T-cell (primary cell): ENCODE data around the gene ROCK2. TPM values are rescaled to one million over a fixed set of nuclear protein-coding genes. Genes with fewer than 3 reads are reported as not detected.
"Not testable (repeated sequence)": the region's sequence is repeated elsewhere in the genome, so short reads cannot be mapped to it uniquely, and the experiment has no call there.

Experiments used
- ATAC-seq, 4 experiments: fragments of 200-7000 bp in 3 of 4; fragments of 150-1000 bp in 1 of 4; cut with Tn5 transposase; replicated peaks in 1 of 4; 1 replicate in 3 of 4; 2 replicates in 1 of 4; pipeline ENCODE4 v1.10.0; 2021; ENCODE audit warnings: moderate library complexity in 3 of 4, mild to moderate bottlenecking in 2 of 4, moderate number of reproducible peaks in 1 of 4
- CTCF ChIA-PET, 2 donors: fragments of 300-600 bp; sonication (Branson Sonifier 250); formaldehyde crosslinking; loops; one replicate each; lab custom pipeline; 2022; ENCODE audit warnings: antibody characterized with exemption in 2 of 2; lab: Charles Lee
- POLR2A ChIA-PET, 2 donors: fragments of 300-600 bp; sonication (Branson Sonifier 250); formaldehyde crosslinking; loops; one replicate each; lab custom pipeline; 2022; ENCODE audit warnings: antibody characterized with exemption in 2 of 2; lab: Charles Lee
- DNase-seq, 35 experiments: peaks; one replicate each; pipeline versions ENCODE4 v3.0.0 to v3.0.0-alpha.2; 2013 to 2023
- H3K27ac ChIP-seq: one replicate; pipeline ENCODE4 v1.5.1; 2013; ENCODE audit warnings: low read length
- H3K27me3 ChIP-seq, 2 experiments: replicated peaks in 1 of 2; 1 replicate in 1 of 2; 2 replicates in 1 of 2; pipeline versions ENCODE4 v1.6.1 to v1.7.0; 2013; ENCODE audit warnings: low read length in 1 of 2, mixed read lengths in 1 of 2; ENCODE audit not compliant: control insufficient read depth in 2 of 2, insufficient read depth in 2 of 2; ENCODE audit errors: extremely low read depth in 1 of 2
- H3K36me3 ChIP-seq, 2 donors: 1 replicate in 1 of 2; 2 replicates in 1 of 2; pipeline versions ENCODE4 v1.6.1 to v1.7.0; 2013; ENCODE audit warnings: low read length in 1 of 2; ENCODE audit not compliant: control insufficient read depth in 2 of 2, insufficient read depth in 1 of 2; ENCODE audit errors: extremely low read depth in 1 of 2
- H3K4me1 ChIP-seq, 2 experiments: 1 replicate in 1 of 2; 2 replicates in 1 of 2; pipeline versions ENCODE4 v1.6.1 to v1.7.0; 2013; ENCODE audit warnings: low read length in 2 of 2, mixed read lengths in 1 of 2; ENCODE audit not compliant: insufficient read depth in 2 of 2, control insufficient read depth in 1 of 2; ENCODE audit errors: extremely low read depth in 1 of 2
- H3K4me3 ChIP-seq, 2 donors: 1 replicate in 1 of 2; 2 replicates in 1 of 2; pipeline versions ENCODE4 v1.5.1 to v1.7.0; 2013; ENCODE audit warnings: mild to moderate bottlenecking in 2 of 2, low read length in 1 of 2, moderate library complexity in 1 of 2; ENCODE audit not compliant: control insufficient read depth in 1 of 2; ENCODE audit errors: extremely low read depth in 1 of 2
- H3K9me3 ChIP-seq: 2 replicates; pipeline ENCODE4 v1.7.0; 2013
- H3K27ac Mint-ChIP-seq, 2 donors: one replicate each; pipeline ENCODE4 v1.8.0; 2020 to 2021; ENCODE audit warnings: mild to moderate bottlenecking in 2 of 2, mixed read lengths in 2 of 2
- H3K27me3 Mint-ChIP-seq, 2 donors: one replicate each; pipeline ENCODE4 v1.8.0; 2021 to 2022; ENCODE audit warnings: mixed read lengths in 2 of 2
- H3K36me3 Mint-ChIP-seq: one replicate; pipeline ENCODE4 v1.8.0; 2021; ENCODE audit warnings: mixed read lengths
- H3K4me1 Mint-ChIP-seq, 3 donors: one replicate each; pipeline ENCODE4 v1.8.0; 2020 to 2022; ENCODE audit warnings: mixed read lengths in 3 of 3, mild to moderate bottlenecking in 1 of 3
- H3K4me3 Mint-ChIP-seq, 3 donors: one replicate each; pipeline ENCODE4 v1.8.0; 2020 to 2022; ENCODE audit warnings: mild to moderate bottlenecking in 3 of 3, mixed read lengths in 3 of 3, moderate library complexity in 3 of 3
- H3K9me3 Mint-ChIP-seq, 3 donors: one replicate each; pipeline ENCODE4 v1.8.0; 2020 to 2022; ENCODE audit warnings: mixed read lengths in 3 of 3
- WGBS: methylation state at CpG from one replicate; pipeline ENCODE4 v1.1.5; 2013; ENCODE audit warnings: missing lambda C conversion rate; ENCODE audit not compliant: insufficient coverage; 5-methylcytosine and 5-hydroxymethylcytosine counted together
- total RNA-seq, 35 experiments: library from RNA in 6 of 35; stranded (reverse) in 6 of 35; fragments of 120-200 nt in 1 of 35; gene quantifications; one replicate each; pipeline versions ENCODE4 v1.2.1 to v1.2.4 and lab custom pipeline; 2013 to 2026

The ROCK2 gene
- total RNA-seq, 5 donors from 2014 or later (not counting 1 experiment from before 2014, with no cell fraction given), result 15.5 to 22.3 (median 18.6) TPM

GRCh38 chr2:11236335-11236734 is 108.1 kb downstream of the ROCK2 start:
- H3K9me3 ChIP-seq, result no peaks in the 10 kb centered on the region
- Mint-ChIP-seq H3K4me3 (no peak overlapping the region), H3K27me3 (no peaks in the 10 kb centered on the region), H3K36me3 (peaks cover 12% of the 10 kb centered on the region), H3K4me1 (peaks cover 7 to 9% (median 9%) of the 10 kb centered on the region in 3 donors), H3K9me3 (no peaks in the 10 kb centered on the region), H3K27ac (no peak overlapping the region)
- H3K27ac ChIP-seq, result no peak overlapping the region
- POLR2A ChIA-PET, result no interaction called here
- peaks cover 0 to 2% of the 10 kb centered on the region in 2 donors for H3K36me3 ChIP-seq
- no peaks in the 10 kb centered on the region for H3K4me1 ChIP-seq
- no peak overlapping the region for H3K4me3 ChIP-seq
- ATAC-seq (no peak), DNase-seq (no peak)
- CTCF ChIA-PET, result no interaction called here
- H3K27me3 ChIP-seq, result no peaks in the 10 kb centered on the region
- no CpG with 5 or more reads among the region's 3 CpGs for WGBS

GRCh38 chr2:11235583-11235982 is 108.9 kb downstream of the ROCK2 start:
- peaks cover 12% of the 10 kb centered on the region for H3K36me3 Mint-ChIP-seq
- Histone ChIP-seq H3K9me3 (no peaks in the 10 kb centered on the region), H3K27me3 (no peaks in the 10 kb centered on the region), H3K4me1 (no peaks in the 10 kb centered on the region), H3K27ac (no peak overlapping the region), H3K4me3 (no peak overlapping the region), H3K36me3 (peaks cover 0 to 2% of the 10 kb centered on the region in 2 donors)
- ATAC-seq (no peak), DNase-seq (no peak)
- H3K4me3 Mint-ChIP-seq, result no peak overlapping the region
- 94% methylated on average over 2 of the region's 2 CpGs for WGBS
- H3K4me1 Mint-ChIP-seq, result peaks cover 7 to 9% (median 9%) of the 10 kb centered on the region in 3 donors
- CTCF ChIA-PET, result interaction anchor here in 1 of 2 donors (1.5 kb wide), 1 partner anchor 211 kb away, joined by 4 read pairs; no protein-coding TSS in a partner anchor
- H3K9me3 Mint-ChIP-seq, result no peaks in the 10 kb centered on the region
- no peaks in the 10 kb centered on the region for H3K27me3 Mint-ChIP-seq
- POLR2A ChIA-PET, result no interaction called here
- no peak overlapping the region for H3K27ac Mint-ChIP-seq

- POLR2A ChIA-PET, result interaction anchor here in 1 of 2 donors (0.6 kb wide), 1 partner anchor 101 kb away, joined by 4 read pairs; a partner anchor contains a TSS
- H3K27me3 Mint-ChIP-seq, result no peaks in the 10 kb centered on the region
- no peaks in the 10 kb centered on the region for H3K9me3 Mint-ChIP-seq
Observed at GRCh38 chr2:11234309-11234708, 110.1 kb downstream of the ROCK2 start.

GRCh38 chr2:11231193-11231592 is 113.2 kb downstream of the ROCK2 start:
- not testable (repeated sequence) for DNase-seq, H3K27ac ChIP-seq, H3K4me1 Mint-ChIP-seq, H3K27ac Mint-ChIP-seq, H3K9me3 Mint-ChIP-seq, H3K9me3 ChIP-seq, H3K4me1 ChIP-seq, H3K27me3 ChIP-seq, ATAC-seq, H3K27me3 Mint-ChIP-seq, H3K4me3 ChIP-seq, H3K4me3 Mint-ChIP-seq, H3K36me3 ChIP-seq
- WGBS, result 90% methylated on average over 2 of the region's 11 CpGs
- POLR2A ChIA-PET, result interaction anchor here in 1 of 2 donors (0.7 kb wide), 2 partner anchors 24 to 173 kb away, joined by 3 to 5 read pairs; no protein-coding TSS in a partner anchor
- peaks cover 15% of the 10 kb centered on the region for H3K36me3 Mint-ChIP-seq
- CTCF ChIA-PET, result interaction anchor here in 1 of 2 donors (0.7 kb wide), 1 partner anchor 16 kb away, joined by 3 read pairs; no protein-coding TSS in a partner anchor

More at GRCh38 chr2:11234309-11234708, 110.1 kb downstream of the ROCK2 start:
- Histone ChIP-seq H3K4me3 (no peak overlapping the region), H3K36me3 (peaks cover 0 to 2% of the 10 kb centered on the region in 2 donors), H3K27ac (no peak overlapping the region), H3K27me3 (no peaks in the 10 kb centered on the region), H3K9me3 (no peaks in the 10 kb centered on the region), H3K4me1 (no peaks in the 10 kb centered on the region)
- Mint-ChIP-seq H3K27ac (no peak overlapping the region), H3K4me3 (no peak overlapping the region), H3K4me1 (peaks cover 6 to 7% (median 7%) of the 10 kb centered on the region in 3 donors), H3K36me3 (peaks cover 16% of the 10 kb centered on the region)
- DNase-seq, result peak in 1 of 35 experiments; percentile 5
- no peak for ATAC-seq
- CTCF ChIA-PET, result interaction anchor here in 1 of 2 donors (0.7 to 1.5 kb wide), 3 partner anchors 39 to 348 kb away, joined by 3 to 4 read pairs (median 3); no protein-coding TSS in a partner anchor
- no CpG with 5 or more reads among the region's 1 CpG for WGBS

GRCh38 chr2:11228692-11229091 is 115.7 kb downstream of the ROCK2 start:
- ATAC-seq (no peak), DNase-seq (no peak)
- H3K27ac Mint-ChIP-seq, result no peak overlapping the region
- H3K36me3 ChIP-seq, result peaks cover 0 to 8% of the 10 kb centered on the region in 2 donors
- no peaks in the 10 kb centered on the region for H3K9me3 Mint-ChIP-seq
- H3K9me3 ChIP-seq, result no peaks in the 10 kb centered on the region
- H3K36me3 Mint-ChIP-seq, result peaks cover 20% of the 10 kb centered on the region
- H3K27me3 Mint-ChIP-seq, result no peaks in the 10 kb centered on the region
- WGBS, result 100% methylated on average over 1 of the region's 1 CpG
- H3K4me3 ChIP-seq, result no peak overlapping the region
- H3K4me1 ChIP-seq, result no peaks in the 10 kb centered on the region
- no peaks in the 10 kb centered on the region for H3K27me3 ChIP-seq
- H3K27ac ChIP-seq, result no peak overlapping the region
- no peak overlapping the region for H3K4me3 Mint-ChIP-seq
- ChIA-PET POLR2A (interaction anchor here in 1 of 2 donors (0.6 kb wide), 1 partner anchor 80 kb away, joined by 4 read pairs; no protein-coding TSS in a partner anchor), CTCF (interaction anchor here in 1 of 2 donors (1.4 kb wide), 1 partner anchor 97 kb away, joined by 3 read pairs; no protein-coding TSS in a partner anchor)
- no peaks in the 10 kb centered on the region for H3K4me1 Mint-ChIP-seq

GRCh38 chr2:11227595-11227994 is 116.8 kb downstream of the ROCK2 start:
- H3K36me3 ChIP-seq, result peaks cover 0 to 10% of the 10 kb centered on the region in 2 donors
- ChIA-PET POLR2A (interaction anchor here in 1 of 2 donors (0.6 kb wide), 1 partner anchor 28 kb away, joined by 3 read pairs; no protein-coding TSS in a partner anchor), CTCF (interaction anchor here in 1 of 2 donors (1.4 kb wide), 1 partner anchor 95 kb away, joined by 3 read pairs; no protein-coding TSS in a partner anchor)
- Mint-ChIP-seq H3K4me1 (no peaks in the 10 kb centered on the region), H3K27me3 (no peaks in the 10 kb centered on the region), H3K36me3 (peaks cover 26% of the 10 kb centered on the region), H3K9me3 (no peaks in the 10 kb centered on the region), H3K27ac (no peak overlapping the region), H3K4me3 (no peak overlapping the region)
- DNase-seq (no peak), ATAC-seq (no peak)
- no peak overlapping the region for H3K27ac ChIP-seq
- no peaks in the 10 kb centered on the region for H3K4me1 ChIP-seq
- H3K4me3 ChIP-seq, result no peak overlapping the region
- H3K27me3 ChIP-seq, result no peaks in the 10 kb centered on the region
- H3K9me3 ChIP-seq, result no peaks in the 10 kb centered on the region
